Tibial nerve (tissue), 4 donors: ENCODE measurements around the gene SUN2. TPM values are rescaled to one million over a fixed set of nuclear protein-coding genes. Genes with fewer than 3 reads are reported as not detected.

Source experiments
- DNase-seq, 2 donors: peaks; one replicate each; pipeline ENCODE4 v3.0.0-alpha.2; 2019; ENCODE audit warnings: low spot score in 2 of 2
- H3K27ac ChIP-seq, 4 donors: fragments of 200-600 bp; sonication (generic) in 3 of 4; one replicate each; pipeline ENCODE4 v1.5.1; 2017 to 2019; ENCODE audit warnings: mild to moderate bottlenecking in 1 of 4
- H3K27me3 ChIP-seq, 2 donors: fragments of 200-600 bp; sonication (generic) in 1 of 2; one replicate each; pipeline versions ENCODE4 v1.5.1 to v1.6.0; 2017 to 2019
- H3K36me3 ChIP-seq, 3 donors: fragments of 200-600 bp; sonication (generic); one replicate each; pipeline ENCODE4 v1.5.1; 2018 to 2019
- H3K4me1 ChIP-seq, 4 donors: fragments of 200-600 bp; sonication (generic) in 3 of 4; one replicate each; pipeline ENCODE4 v1.5.1; 2017 to 2019
- H3K4me3 ChIP-seq, 4 donors: fragments of 200-600 bp; sonication (generic) in 3 of 4; one replicate each; pipeline ENCODE4 v1.5.1; 2017 to 2019; ENCODE audit warnings: mild to moderate bottlenecking in 1 of 4, moderate library complexity in 1 of 4
- H3K9me3 ChIP-seq, 4 donors: fragments of 200-600 bp; sonication (generic) in 3 of 4; one replicate each; pipeline ENCODE4 v1.5.1; 2017 to 2019
- CTCF ChIP-seq, 5 experiments: fragments of 200-600 bp in 3 of 5; fragments of 450-650 bp in 2 of 5; sonication (generic) in 3 of 5; IDR thresholded peaks; one replicate each; pipeline ENCODE4 v1.5.1; 2016 to 2019; ENCODE audit warnings: antibody characterized with exemption in 5 of 5, mild to moderate bottlenecking in 3 of 5, moderate library complexity in 2 of 5
- EP300 ChIP-seq, 2 donors: sonication (generic); formaldehyde crosslinking; IDR thresholded peaks; one replicate each; pipeline ENCODE4 v1.6.1; 2017; ENCODE audit warnings: antibody characterized with exemption in 2 of 2, mild to moderate bottlenecking in 1 of 2
- POLR2A ChIP-seq, 2 donors: fragments of 450-650 bp; IDR thresholded peaks; one replicate each; pipeline ENCODE4 v1.6.1; 2017; ENCODE audit warnings: antibody characterized with exemption in 2 of 2, mild to moderate bottlenecking in 2 of 2, moderate library complexity in 2 of 2
- WGBS, 2 donors: methylation state at CpG; one replicate each; pipeline ENCODE4 v1.1.5; 2018; 5-methylcytosine and 5-hydroxymethylcytosine counted together
- total RNA-seq, 4 donors: library from RNA; depleted of rRNA; stranded (reverse); fragments of >200 nt; gene quantifications; one replicate each; pipeline ENCODE4 v1.1.0, GENCODE V29; 2016

SUN2 gene
- total RNA-seq, 4 donors from 2014 or later: 640 to 1,234 (median 846) TPM

- H3K4me1 ChIP-seq: no peaks in the 10 kb centered on the region
- DNase-seq: no peak
- TF ChIP-seq POLR2A (IDR thresholded peaks at IDR 0.05): no peak
- no peak for TF ChIP-seq CTCF (IDR thresholded peaks at IDR 0.05)
- TF ChIP-seq EP300 (IDR thresholded peaks at IDR 0.05): no peak
- no peaks in the 10 kb centered on the region for H3K27me3 ChIP-seq
- H3K9me3 ChIP-seq: no peaks in the 10 kb centered on the region
- H3K36me3 ChIP-seq: peaks cover 41 to 100% (median 89%) of the 10 kb centered on the region in 3 donors
- WGBS, 2 donors: 87 to 90% methylated on average over 23 to 25 of the region's 25 CpGs
- no peak overlapping the region for H3K4me3 ChIP-seq
- H3K27ac ChIP-seq: no peak overlapping the region
Measured at GRCh38 chr22:38742176-38742942, 13.4 kb downstream of the SUN2 start.

- H3K9me3 ChIP-seq: no peaks in the 10 kb centered on the region
- 92 to 94% methylated on average over 10 of the region's 10 CpGs for WGBS, 2 donors
- no peaks in the 10 kb centered on the region for H3K27me3 ChIP-seq
- no peak for DNase-seq
- H3K4me3 ChIP-seq: no peak overlapping the region
- peaks cover 39 to 100% (median 86%) of the 10 kb centered on the region in 3 donors for H3K36me3 ChIP-seq
- H3K4me1 ChIP-seq: no peaks in the 10 kb centered on the region
- no peak overlapping the region for H3K27ac ChIP-seq
- TF ChIP-seq POLR2A (IDR thresholded peaks at IDR 0.05) (no peak), CTCF (IDR thresholded peaks at IDR 0.05) (no peak), EP300 (IDR thresholded peaks at IDR 0.05) (no peak)
Measured at GRCh38 chr22:38741576-38741975, 14.2 kb downstream of the SUN2 start.

GRCh38 chr22:38741166-38741565 is 14.6 kb downstream of the SUN2 start:
- 86 to 87% methylated on average over 9 of the region's 9 CpGs for WGBS, 2 donors
- Histone ChIP-seq H3K36me3 (peaks cover 40 to 100% (median 81%) of the 10 kb centered on the region in 3 donors), H3K27ac (no peak overlapping the region), H3K4me3 (no peak overlapping the region), H3K9me3 (no peaks in the 10 kb centered on the region), H3K4me1 (no peaks in the 10 kb centered on the region), H3K27me3 (no peaks in the 10 kb centered on the region)
- no peak for DNase-seq
- no peak for TF ChIP-seq POLR2A (IDR thresholded peaks at IDR 0.05)
- no peak for TF ChIP-seq CTCF (IDR thresholded peaks at IDR 0.05)
- TF ChIP-seq EP300 (IDR thresholded peaks at IDR 0.05): no peak

GRCh38 chr22:38740754-38741153 is 15.0 kb downstream of the SUN2 start:
- Histone ChIP-seq H3K36me3 (peaks cover 42 to 100% (median 80%) of the 10 kb centered on the region in 3 donors), H3K27me3 (no peaks in the 10 kb centered on the region), H3K4me3 (no peak overlapping the region), H3K9me3 (no peaks in the 10 kb centered on the region), H3K4me1 (peaks cover 0 to 2% (median 0%) of the 10 kb centered on the region in 4 donors), H3K27ac (no peak overlapping the region)
- no peak for DNase-seq
- 71 to 77% methylated on average over 8 of the region's 8 CpGs for WGBS, 2 donors
- TF ChIP-seq POLR2A (IDR thresholded peaks at IDR 0.05): no peak

GRCh38 chr22:38740116-38740723 is 15.6 kb downstream of the SUN2 start:
- TF ChIP-seq CTCF (IDR thresholded peaks at IDR 0.05) (no peak), EP300 (IDR thresholded peaks at IDR 0.05) (no peak), POLR2A (IDR thresholded peaks at IDR 0.05) (no peak)
- no peak overlapping the region for H3K27ac ChIP-seq
- no peak overlapping the region for H3K4me3 ChIP-seq
- no peaks in the 10 kb centered on the region for H3K27me3 ChIP-seq
- DNase-seq: no peak
- no peaks in the 10 kb centered on the region for H3K9me3 ChIP-seq
- peaks cover 0 to 7% (median 0%) of the 10 kb centered on the region in 4 donors for H3K4me1 ChIP-seq
- H3K36me3 ChIP-seq: peaks cover 42 to 100% (median 76%) of the 10 kb centered on the region in 3 donors
- 81 to 90% methylated on average over 15 of the region's 15 CpGs for WGBS, 2 donors
